Skeletal muscle cell (primary cell): ENCODE measurements around the gene RASSF4.

Experiments
- DNase-seq: peaks from one replicate; pipeline ENCODE4 v3.0.0-alpha.2; 2010; ENCODE audit warnings: low read depth
- H3K4me3 ChIP-seq: 2 replicates; pipeline ENCODE4 v1.5.1; 2011; ENCODE audit warnings: low read depth, mild to moderate bottlenecking, control low read depth, low read length, moderate library complexity

RASSF4 gene

GRCh38 chr10:45040921-45041542 lies 81.4 kb downstream of the RASSF4 start:
- DNase-seq: no peak

GRCh38 chr10:45044290-45044689 lies 84.7 kb downstream of the RASSF4 start:
- no peak overlapping the region for H3K4me3 ChIP-seq

More at GRCh38 chr10:45040921-45041542, 81.4 kb downstream of the RASSF4 start:
- H3K4me3 ChIP-seq: no peak overlapping the region

More at GRCh38 chr10:45044290-45044689, 84.7 kb downstream of the RASSF4 start:
- DNase-seq: no peak
